Melanocyte of skin (primary cell): ENCODE data around the gene NOTCH4. TPM values are rescaled to one million over a fixed set of nuclear protein-coding genes. Genes with fewer than 3 reads are reported as not detected.

Experiments
- small RNA-seq, 2 donors: library from RNA; depleted of rRNA; stranded (forward); fragments of <200 nt; gene quantifications; one replicate each; pipeline ENCODE3, GENCODE V24; 2012
- total RNA-seq, 2 donors: library from RNA; depleted of rRNA; stranded (reverse); fragments of >200 nt; gene quantifications; 2 replicates each; pipeline ENCODE4 v1.2.3, GENCODE V29; 2012

Gene NOTCH4
- total RNA-seq: 1 to 10 TPM; 2.8 to 3.0 TPM

GRCh38 chr6:32223258-32224235, at the start of gene NOTCH4:
Gene NOTCH4, minus strand, starts transcription at chr6:32224067. Its CDS starts 139 bp downstream, at chr6:32223928.

GRCh38 chr6:32192608-32193039, 31.2 kb downstream of the NOTCH4 start, which contains the start of gene GPSM3:
Gene GPSM3, minus strand, starts transcription at chr6:32192643. Its CDS starts 130 bp downstream, at chr6:32192513.

GRCh38 chr6:32190054-32190851, 33.6 kb downstream of the NOTCH4 start, which contains the start of gene PBX2:
Gene PBX2, minus strand, starts transcription at chr6:32190202. Its CDS starts 287 bp downstream, at chr6:32189915.

GRCh38 chr6:32184084-32184640, 39.7 kb downstream of the NOTCH4 start, which contains the start of gene AGER:
Gene AGER, minus strand, starts transcription at chr6:32184253. Its CDS starts 31 bp downstream, at chr6:32184222.

GRCh38 chr6:32177788-32178546, 45.9 kb downstream of the NOTCH4 start, which contains the start of gene RNF5:
Gene RNF5, plus strand, starts transcription at chr6:32178405. Its CDS starts 107 bp downstream, at chr6:32178512.

GRCh38 chr6:32175711-32176475, 48.0 kb downstream of the NOTCH4 start, which contains the start of gene AGPAT1:
Gene AGPAT1, minus strand, starts transcription at chr6:32176084. Its CDS starts 4,588 bp downstream, at chr6:32171496.

GRCh38 chr6:32164295-32164694, 59.6 kb downstream of the NOTCH4 start, which contains the start of gene EGFL8:
Gene EGFL8, plus strand, starts transcription at chr6:32164595. Its CDS starts 1,571 bp downstream, at chr6:32166166.

GRCh38 chr6:32153564-32154513, 70.0 kb downstream of the NOTCH4 start, which contains the start of gene PPT2:
Gene PPT2, plus strand, starts transcription at chr6:32154141. Its CDS starts 454 bp downstream, at chr6:32154595.

GRCh38 chr6:32151863-32152768, 71.8 kb downstream of the NOTCH4 start, which contains the start of gene PRRT1:
Gene PRRT1, minus strand, starts transcription at chr6:32151939. Its CDS starts 112 bp downstream, at chr6:32151827.

Small RNAs within 50 kb of the gene (small RNA-seq; reads per million reads assigned to genes)
- gene AL662884.1 (0 reads per million in 2 donors), gene MIR6833 (0 reads per million in 2 donors)

Other genes starting within 250 kb of the NOTCH4 start
- gene C4A, start 242.0 kb downstream of the NOTCH4 start, total RNA-seq: 1 to 10 TPM in 1 of 2 donors, under 1 TPM in 1; 0.33 to 1.4 TPM
- gene C4B, start 209.3 kb downstream of the NOTCH4 start, total RNA-seq: 1 to 10 TPM in 1 of 2 donors, under 1 TPM in 1; 0.67 to 1.4 TPM
- not detected for gene CYP21A2, start 185.7 kb downstream of the NOTCH4 start, total RNA-seq
- under 1 TPM; under 0.01 TPM for gene TNXB, start 114.7 kb downstream of the NOTCH4 start, total RNA-seq
- 10 to 100 TPM; 23.6 to 29.3 TPM for gene ATF6B, start 95.8 kb downstream of the NOTCH4 start, total RNA-seq
- gene FKBPL, start 93.8 kb downstream of the NOTCH4 start, total RNA-seq: 10 to 100 TPM in 1 of 2 donors, 1 to 10 TPM in 1; 9.6 to 14.7 TPM
- gene PRRT1, start 72.1 kb downstream of the NOTCH4 start, total RNA-seq: under 1 TPM; 0.34 to 0.67 TPM
- gene PPT2, start 69.9 kb downstream of the NOTCH4 start, total RNA-seq: 10 to 100 TPM; 50.0 to 60.2 TPM
- gene EGFL8, start 59.5 kb downstream of the NOTCH4 start, total RNA-seq: 10 to 100 TPM; 31.6 to 55.4 TPM
- 10 to 100 TPM; 67.9 to 76.4 TPM for gene AGPAT1, start 48.0 kb downstream of the NOTCH4 start, total RNA-seq
- 10 to 100 TPM; 44.3 to 45.4 TPM for gene RNF5, start 45.7 kb downstream of the NOTCH4 start, total RNA-seq
- under 1 TPM; under 0.01 to 0.69 TPM for gene AGER, start 39.8 kb downstream of the NOTCH4 start, total RNA-seq
- 10 to 100 TPM; 33.0 to 36.3 TPM for gene PBX2, start 33.9 kb downstream of the NOTCH4 start, total RNA-seq
- 10 to 100 TPM in 1 of 2 donors, 1 to 10 TPM in 1; 8.6 to 13.3 TPM for gene GPSM3, start 31.4 kb downstream of the NOTCH4 start, total RNA-seq
- not detected for gene TSBP1, start 147.8 kb upstream of the NOTCH4 start, total RNA-seq
- gene BTNL2, start 183.1 kb upstream of the NOTCH4 start, total RNA-seq: not detected
- gene HLA-DRA, start 215.8 kb upstream of the NOTCH4 start, total RNA-seq: 100 to 1,000 TPM in 1 of 2 donors, 10 to 100 TPM in 1; 20.3 to 114 TPM